ENCODE data around the gene GPR160. TPM values are rescaled to one million over a fixed set of nuclear protein-coding genes. Genes with fewer than 3 reads are reported as not detected.

The GPR160 gene
- total and polyA plus RNA-seq, 10 of the 15 experiments (the other 5 are each of a cell fraction or from before 2014, with no cell fraction given) = 1.2 to 57.7 (median 30.9) TPM

DNA sequence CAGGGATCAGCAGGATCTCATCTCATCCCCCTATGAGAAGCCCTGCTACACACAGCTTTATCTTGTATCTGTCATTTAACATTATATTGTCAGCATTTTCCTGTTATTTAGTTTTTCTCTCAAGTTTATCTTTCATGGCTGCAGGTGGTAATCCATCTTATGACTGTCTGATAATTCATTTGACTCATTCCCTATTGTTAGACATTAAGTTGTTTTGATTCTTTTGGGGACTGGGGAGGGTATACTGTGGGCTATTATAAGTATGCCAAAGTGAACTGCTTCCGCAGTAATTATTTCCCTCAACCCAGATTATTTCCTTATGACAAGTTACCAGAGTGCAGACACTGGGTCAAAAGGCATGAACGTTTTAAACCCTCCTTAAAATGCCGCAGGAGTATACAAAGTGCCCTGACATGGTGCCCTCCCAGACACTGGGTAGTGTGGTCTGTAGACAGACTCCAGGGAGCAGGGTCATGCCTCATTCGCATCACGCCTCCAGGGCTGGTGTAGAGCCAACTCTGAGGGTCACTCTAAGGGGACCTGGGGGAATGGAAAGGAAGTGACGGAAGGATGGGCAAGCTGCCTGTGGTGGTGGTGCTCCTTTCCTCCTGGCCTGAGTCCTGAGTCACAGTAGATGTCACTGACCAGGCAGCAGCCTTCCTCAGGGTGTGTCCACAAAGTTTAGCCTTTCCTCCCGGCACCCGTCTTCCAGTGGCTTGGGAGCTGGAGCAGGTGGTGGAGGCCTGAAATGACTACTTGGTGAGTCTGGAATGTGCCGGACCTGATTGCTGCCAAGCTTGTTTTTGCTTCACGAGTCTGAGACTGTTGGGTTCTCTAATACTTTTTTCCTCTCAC is 11.6 kb downstream of the GPR160 start (continued):
- no peak for TF ChIP-seq EGR1 (IDR thresholded peaks at IDR 0.05; ENCODE audit: borderline replicate concordance in 1 of 2, low read depth in 2 of 2, low read length in 2 of 2)
- TF ChIP-seq ZNF384 (IDR thresholded peaks at IDR 0.05; ENCODE audit: borderline replicate concordance, low read depth, low read length) = no peak
- TF ChIP-seq SRF (IDR thresholded peaks at IDR 0.05; ENCODE audit: low read depth in 2 of 2, low read length in 2 of 2) = no peak
- no peak for TF ChIP-seq CHD4 (IDR thresholded peaks at IDR 0.05)
- TF ChIP-seq SP1 (IDR thresholded peaks at IDR 0.05; ENCODE audit: low read depth, low read length) = no peak

DNA sequence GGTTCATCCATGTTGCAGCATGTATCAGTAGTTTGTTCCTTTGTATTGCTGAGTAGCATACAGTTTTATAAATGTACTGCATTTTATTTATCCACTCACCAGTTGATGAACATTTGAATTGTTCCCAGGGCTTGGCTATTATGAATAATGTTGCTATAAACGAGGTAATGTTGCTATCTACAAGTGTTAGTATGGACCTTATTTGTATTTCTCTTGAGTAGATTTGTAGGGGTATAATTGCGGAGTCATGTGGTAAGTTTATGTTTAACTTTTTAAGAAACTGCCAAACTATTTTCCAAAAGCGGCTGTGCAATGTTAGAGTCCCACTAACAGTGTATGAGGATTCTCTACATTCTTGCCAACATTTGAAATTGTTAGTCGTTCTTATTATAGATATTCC is 13.0 kb downstream of the GPR160 start:
- intact Hi-C loops (cut with micrococcal nuclease; ENCODE audit: unreplicated experiment) = loop anchor here (5.0 kb wide), 1 partner anchor 288 kb away; no protein-coding TSS in a partner anchor
- H2AFZ ChIP-seq (ENCODE audit: control insufficient read depth, low read depth, low read length) = no peak overlapping the region
- ChIA-PET CTCF (interaction anchor here (4.3 kb wide), 1 partner anchor 187 kb away, joined by 65 read pairs; no protein-coding TSS in a partner anchor), RAD21 (ENCODE audit: unreplicated experiment) (no interaction called here), SMC1A (ENCODE audit: uncharacterized antibody, unreplicated experiment) (no interaction called here), POLR2A (no interaction called here)
- peaks cover 75% of the 10 kb centered on the region for H3K79me2 ChIP-seq (ENCODE audit: control insufficient read depth, insufficient read depth, low read length)
- H3K27me3 ChIP-seq (replicated peaks in 1 of 2; ENCODE audit: control insufficient read depth in 2 of 2, insufficient read depth in 2 of 2, low read length in 1 of 2) = peaks cover 0 to 4% of the 10 kb centered on the region in 2 experiments; a peak in 2 of 4 replicates
- no peak overlapping the region for H3K27ac ChIP-seq (ENCODE audit: control insufficient read depth, insufficient read depth)
- H3K9ac ChIP-seq (ENCODE audit: control insufficient read depth, insufficient read depth, low read length) = no peak overlapping the region
- no peak for ATAC-seq
- no peak for FAIRE-seq
- H3K4me2 ChIP-seq (ENCODE audit: control insufficient read depth, insufficient read depth) = no peak overlapping the region
- H3K4me3 ChIP-seq = no peak overlapping the region
- H3K9me3 ChIP-seq (replicated peaks; ENCODE audit: control insufficient read depth, insufficient read depth, low read length) = peaks cover 3% of the 10 kb centered on the region
- DNase-seq (ENCODE audit: low read depth, low spot score) = no peak
- in situ Hi-C loops (cut with MboI) = loop anchor here (10.0 kb wide), 2 partner anchors 186 to 584 kb away; partner anchors contain the start of gene LRRC31
- no TSS peak for BruUV-seq (replicated peaks)
- 81% methylated on average over 4 of the region's 4 CpGs for WGBS (ENCODE audit: insufficient coverage, insufficient replicate concordance, low lambda C conversion rate, missing lambda C conversion rate)
- H3K4me1 ChIP-seq (ENCODE audit: control insufficient read depth, insufficient read depth, low read length) = peaks cover 31% of the 10 kb centered on the region
- H3K36me3 ChIP-seq (ENCODE audit: control insufficient read depth in 2 of 2, insufficient read depth in 2 of 2, low read length in 1 of 2) = peaks cover 0 to 24% of the 10 kb centered on the region in 2 experiments; a peak in 1 of 4 replicates
- H4K20me1 ChIP-seq (ENCODE audit: control insufficient read depth, insufficient read depth) = no peaks in the 10 kb centered on the region
- TF ChIP-seq POLR2A (IDR thresholded peaks at IDR 0.05; ENCODE audit: low read depth, low read length) (no peak), CUX1 (IDR thresholded peaks at IDR 0.05; ENCODE audit: insufficient replicate concordance, low read depth, low read length) (no peak), HCFC1 (IDR thresholded peaks at IDR 0.05; ENCODE audit: low read length) (no peak), IKZF2 (IDR thresholded peaks at IDR 0.05) (no peak), MEF2A (IDR thresholded peaks at IDR 0.05; ENCODE audit: insufficient read depth, low read depth, low read length) (no peak), ESRRA (IDR thresholded peaks at IDR 0.05; ENCODE audit: low read length) (no peak)
- TF ChIP-seq, protein P1, sequence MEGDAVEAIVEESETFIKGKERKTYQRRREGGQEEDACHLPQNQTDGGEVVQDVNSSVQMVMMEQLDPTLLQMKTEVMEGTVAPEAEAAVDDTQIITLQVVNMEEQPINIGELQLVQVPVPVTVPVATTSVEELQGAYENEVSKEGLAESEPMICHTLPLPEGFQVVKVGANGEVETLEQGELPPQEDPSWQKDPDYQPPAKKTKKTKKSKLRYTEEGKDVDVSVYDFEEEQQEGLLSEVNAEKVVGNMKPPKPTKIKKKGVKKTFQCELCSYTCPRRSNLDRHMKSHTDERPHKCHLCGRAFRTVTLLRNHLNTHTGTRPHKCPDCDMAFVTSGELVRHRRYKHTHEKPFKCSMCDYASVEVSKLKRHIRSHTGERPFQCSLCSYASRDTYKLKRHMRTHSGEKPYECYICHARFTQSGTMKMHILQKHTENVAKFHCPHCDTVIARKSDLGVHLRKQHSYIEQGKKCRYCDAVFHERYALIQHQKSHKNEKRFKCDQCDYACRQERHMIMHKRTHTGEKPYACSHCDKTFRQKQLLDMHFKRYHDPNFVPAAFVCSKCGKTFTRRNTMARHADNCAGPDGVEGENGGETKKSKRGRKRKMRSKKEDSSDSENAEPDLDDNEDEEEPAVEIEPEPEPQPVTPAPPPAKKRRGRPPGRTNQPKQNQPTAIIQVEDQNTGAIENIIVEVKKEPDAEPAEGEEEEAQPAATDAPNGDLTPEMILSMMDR (IDR thresholded peaks at IDR 0.05 in 2 of 3, conservative IDR thresholded peaks at IDR 0.05 in 1 of 3; ENCODE audit: control insufficient read depth in 2 of 3, extremely low read depth in 1 of 3, insufficient read depth in 1 of 3, low read depth in 3 of 3, low read length in 3 of 3) = no peak
